ENCODE results near the gene SETX.

DNA sequence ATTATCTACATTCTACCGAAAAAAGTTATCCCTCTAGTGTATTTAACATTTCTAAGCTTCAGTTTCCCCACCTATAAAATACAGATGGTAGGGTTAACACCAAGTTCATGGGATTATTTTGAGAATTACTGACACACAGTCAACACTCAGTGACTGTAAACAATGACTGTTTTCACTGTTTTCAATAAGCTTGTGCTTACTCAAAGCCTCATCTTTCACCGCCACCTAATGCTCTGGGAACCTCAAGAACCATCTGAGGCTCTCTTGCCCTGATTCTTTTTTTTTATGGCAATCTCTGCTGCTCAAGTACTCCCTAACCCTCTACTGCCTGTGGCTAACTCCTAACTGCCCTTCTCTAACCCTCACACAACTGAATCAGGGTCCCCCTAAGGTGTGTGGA, 59.6 kb downstream of the SETX start:
- TF ChIP-seq CTCF (IDR thresholded peaks at IDR 0.05) (no peak), POLR2A (IDR thresholded peaks at IDR 0.05) (no peak)

Measured in Peyer's patch (tissue), 4 donors.